Neural cell (in vitro differentiated cells): ENCODE measurements around the gene C10orf62. TPM values are rescaled to one million over a fixed set of nuclear protein-coding genes. Genes with fewer than 3 reads are reported as not detected.

Experiments used
- H2AFZ ChIP-seq: fragments of 200-600, 300-800 bp; sonication (generic), shearing (Covaris generic); 2 replicates; pipeline ENCODE4 v1.6.0; 2014; ENCODE audit warnings: low read depth, mild to moderate bottlenecking, antibody characterized with exemption, low read length, moderate library complexity
- H3F3A ChIP-seq: fragments of 200-600 bp; shearing (Covaris generic); 2 replicates; pipeline ENCODE4 v1.6.1; 2016; ENCODE audit warnings: mild to moderate bottlenecking, moderate library complexity, mixed read lengths, antibody characterized with exemption, low read length; ENCODE audit not compliant: insufficient read depth, poor library complexity, severe bottlenecking
- H3K27ac ChIP-seq: fragments of 200-600, 300-800 bp; sonication (generic), shearing (Covaris generic); 2 replicates; pipeline ENCODE4 v1.5.1; 2014; ENCODE audit warnings: mild to moderate bottlenecking, low read length, moderate library complexity
- H3K27me3 ChIP-seq: fragments of 300-800, 200-600 bp; sonication (generic), shearing (Covaris generic); 2 replicates; pipeline ENCODE4 v1.6.0; 2014; ENCODE audit warnings: mild to moderate bottlenecking, low read depth, low read length, moderate library complexity; ENCODE audit not compliant: insufficient read depth
- H3K36me3 ChIP-seq: fragments of 300-800, 200-600 bp; sonication (generic), shearing (Covaris generic); 2 replicates; pipeline ENCODE4 v1.5.1; 2014; ENCODE audit warnings: mild to moderate bottlenecking, antibody characterized with exemption, low read length, moderate library complexity; ENCODE audit not compliant: insufficient read depth
- H3K4me2 ChIP-seq: fragments of 300-800, 200-600 bp; sonication (generic), shearing (Covaris generic); 2 replicates; pipeline ENCODE4 v1.6.0; 2014; ENCODE audit warnings: mild to moderate bottlenecking, low read length
- H3K4me3 ChIP-seq: fragments of 300-800, 200-600 bp; sonication (generic), shearing (Covaris generic); 2 replicates; pipeline ENCODE4 v1.5.1; 2014; ENCODE audit warnings: mild to moderate bottlenecking, low read length, moderate library complexity
- H3K79me2 ChIP-seq: fragments of 200-600 bp; shearing (Covaris generic); replicated peaks from 2 replicates; pipeline ENCODE4 v1.6.0; 2014; ENCODE audit warnings: mild to moderate bottlenecking, low read length, moderate library complexity; ENCODE audit not compliant: insufficient read depth
- H3K9ac ChIP-seq: fragments of 300-800, 200-600 bp; sonication (generic), shearing (Covaris generic); 2 replicates; pipeline ENCODE4 v1.6.1; 2016; ENCODE audit warnings: mild to moderate bottlenecking, low read length, mixed read lengths
- H3K9me2 ChIP-seq: fragments of 200-600 bp; shearing (Covaris generic); 2 replicates; pipeline ENCODE4 v1.6.1; 2016; ENCODE audit warnings: mild to moderate bottlenecking, low read length, mixed read lengths; ENCODE audit not compliant: insufficient read depth
- H3K9me3 ChIP-seq: fragments of 200-600, 300-800 bp; sonication (generic), shearing (Covaris generic); 2 replicates; pipeline ENCODE4 v1.6.1; 2016; ENCODE audit warnings: mild to moderate bottlenecking, mixed run types, low read length, moderate library complexity, mixed read lengths
- H4K20me1 ChIP-seq: fragments of 200-600 bp; shearing (Covaris generic); 2 replicates; pipeline ENCODE4 v1.6.1; 2016; ENCODE audit warnings: mild to moderate bottlenecking, mixed run types; ENCODE audit not compliant: insufficient read depth
- EP300 ChIP-seq: fragments of 450-650 bp; conservative IDR thresholded peaks from 2 replicates; pipeline ENCODE4 v1.6.1; 2014; ENCODE audit warnings: antibody characterized with exemption, mild to moderate bottlenecking, moderate library complexity; ENCODE audit not compliant: poor library complexity, severe bottlenecking
- EZH2 ChIP-seq: fragments of 200-600, 300-800 bp; shearing (Covaris generic), sonication (generic); IDR thresholded peaks from 2 replicates; pipeline ENCODE4 v1.6.1; 2014; ENCODE audit warnings: antibody characterized with exemption, low read length, borderline replicate concordance, mild to moderate bottlenecking; ENCODE audit not compliant: insufficient read depth, poor library complexity, severe bottlenecking
- MXI1 ChIP-seq: fragments of 450-650 bp; conservative IDR thresholded peaks from 2 replicates; pipeline ENCODE4 v1.6.1; 2014; ENCODE audit warnings: antibody characterized with exemption, mild to moderate bottlenecking; ENCODE audit not compliant: poor library complexity, severe bottlenecking
- POLR2AphosphoS5 ChIP-seq: IDR thresholded peaks from 2 replicates; pipeline ENCODE4 v1.6.1; 2012
- RAD21 ChIP-seq: fragments of 450-650 bp; conservative IDR thresholded peaks from 2 replicates; pipeline ENCODE4 v1.6.1; 2014; ENCODE audit warnings: antibody characterized with exemption, mild to moderate bottlenecking, moderate library complexity
- SMC3 ChIP-seq: fragments of 450-650 bp; conservative IDR thresholded peaks from 2 replicates; pipeline ENCODE4 v1.6.1; 2014; ENCODE audit warnings: antibody characterized with exemption, mild to moderate bottlenecking, moderate library complexity; ENCODE audit not compliant: poor library complexity
- TAF1 ChIP-seq: IDR thresholded peaks from 2 replicates; pipeline ENCODE4 v1.6.1; 2012; ENCODE audit warnings: low read depth
- polyA plus RNA-seq: library from polyadenylated mRNA; depleted of rRNA; stranded (reverse); fragments of >200 nt; gene quantifications from 2 replicates; pipeline ENCODE4 v1.2.3, GENCODE V29; 2014
- TF ChIP-seq, protein P1 (sequence below): IDR thresholded peaks from 2 replicates; pipeline ENCODE4 v1.6.1; 2012; ENCODE audit warnings: borderline replicate concordance
- TF ChIP-seq, protein P2 (sequence below): fragments of 450-650 bp; IDR thresholded peaks from 2 replicates; pipeline ENCODE4 v1.5.1; 2014; ENCODE audit warnings: antibody characterized with exemption, mild to moderate bottlenecking, moderate library complexity; ENCODE audit not compliant: poor library complexity, severe bottlenecking

Gene C10orf62
- polyA plus RNA-seq, 1 donor from 2014 or later, result not detected

DNA sequence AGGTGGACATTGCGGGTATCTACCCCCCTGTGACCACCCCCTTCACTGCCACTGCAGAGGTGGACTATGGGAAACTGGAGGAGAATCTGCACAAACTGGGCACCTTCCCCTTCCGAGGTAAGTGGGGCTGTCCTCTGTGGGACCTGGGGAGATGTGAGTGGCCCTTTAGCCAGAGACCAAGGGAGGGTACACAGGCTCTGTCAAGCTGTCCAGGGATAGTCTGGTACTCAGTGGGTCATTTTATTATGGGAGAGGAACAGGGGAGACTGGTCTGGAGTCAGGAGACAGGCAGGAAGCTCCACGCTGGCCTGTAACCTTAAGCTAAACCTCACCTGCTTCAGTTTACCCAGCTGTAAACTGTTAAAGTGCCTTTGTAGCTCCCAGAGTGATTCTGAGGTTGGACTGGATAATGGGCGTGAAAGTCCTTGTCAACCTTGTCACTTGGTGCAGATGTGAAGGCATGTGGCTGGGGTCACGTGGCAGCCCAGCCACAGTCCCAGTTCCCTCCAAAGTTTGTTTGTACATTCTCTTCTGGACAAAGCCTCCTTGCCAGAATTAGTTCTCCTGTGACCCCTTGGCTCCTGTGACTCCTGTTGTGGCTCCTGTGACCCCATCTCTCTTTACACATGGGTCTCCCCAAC lies 4.6 kb upstream of the C10orf62 start:
- no peaks in the 10 kb centered on the region for H3K36me3 ChIP-seq
- H3F3A ChIP-seq, result no peaks in the 10 kb centered on the region
- no peaks in the 10 kb centered on the region for H3K9me3 ChIP-seq
- no peaks in the 10 kb centered on the region for H3K9me2 ChIP-seq
- H4K20me1 ChIP-seq, result no peaks in the 10 kb centered on the region
- no peaks in the 10 kb centered on the region for H3K27me3 ChIP-seq
- H3K4me2 ChIP-seq, result no peak overlapping the region
- H3K4me3 ChIP-seq, result no peak overlapping the region
- H3K9ac ChIP-seq, result no peak overlapping the region
- H3K79me2 ChIP-seq, result no peaks in the 10 kb centered on the region
- no peak overlapping the region for H3K27ac ChIP-seq
- TF ChIP-seq, protein P1, sequence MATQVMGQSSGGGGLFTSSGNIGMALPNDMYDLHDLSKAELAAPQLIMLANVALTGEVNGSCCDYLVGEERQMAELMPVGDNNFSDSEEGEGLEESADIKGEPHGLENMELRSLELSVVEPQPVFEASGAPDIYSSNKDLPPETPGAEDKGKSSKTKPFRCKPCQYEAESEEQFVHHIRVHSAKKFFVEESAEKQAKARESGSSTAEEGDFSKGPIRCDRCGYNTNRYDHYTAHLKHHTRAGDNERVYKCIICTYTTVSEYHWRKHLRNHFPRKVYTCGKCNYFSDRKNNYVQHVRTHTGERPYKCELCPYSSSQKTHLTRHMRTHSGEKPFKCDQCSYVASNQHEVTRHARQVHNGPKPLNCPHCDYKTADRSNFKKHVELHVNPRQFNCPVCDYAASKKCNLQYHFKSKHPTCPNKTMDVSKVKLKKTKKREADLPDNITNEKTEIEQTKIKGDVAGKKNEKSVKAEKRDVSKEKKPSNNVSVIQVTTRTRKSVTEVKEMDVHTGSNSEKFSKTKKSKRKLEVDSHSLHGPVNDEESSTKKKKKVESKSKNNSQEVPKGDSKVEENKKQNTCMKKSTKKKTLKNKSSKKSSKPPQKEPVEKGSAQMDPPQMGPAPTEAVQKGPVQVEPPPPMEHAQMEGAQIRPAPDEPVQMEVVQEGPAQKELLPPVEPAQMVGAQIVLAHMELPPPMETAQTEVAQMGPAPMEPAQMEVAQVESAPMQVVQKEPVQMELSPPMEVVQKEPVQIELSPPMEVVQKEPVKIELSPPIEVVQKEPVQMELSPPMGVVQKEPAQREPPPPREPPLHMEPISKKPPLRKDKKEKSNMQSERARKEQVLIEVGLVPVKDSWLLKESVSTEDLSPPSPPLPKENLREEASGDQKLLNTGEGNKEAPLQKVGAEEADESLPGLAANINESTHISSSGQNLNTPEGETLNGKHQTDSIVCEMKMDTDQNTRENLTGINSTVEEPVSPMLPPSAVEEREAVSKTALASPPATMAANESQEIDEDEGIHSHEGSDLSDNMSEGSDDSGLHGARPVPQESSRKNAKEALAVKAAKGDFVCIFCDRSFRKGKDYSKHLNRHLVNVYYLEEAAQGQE, result no peak
- no peak for TF ChIP-seq MXI1
- TF ChIP-seq EZH2, result no peak
- no peak for TF ChIP-seq RAD21
- no peak for TF ChIP-seq POLR2AphosphoS5
- no peak for TF ChIP-seq EP300
- no peak for TF ChIP-seq SMC3
- TF ChIP-seq, protein P2, sequence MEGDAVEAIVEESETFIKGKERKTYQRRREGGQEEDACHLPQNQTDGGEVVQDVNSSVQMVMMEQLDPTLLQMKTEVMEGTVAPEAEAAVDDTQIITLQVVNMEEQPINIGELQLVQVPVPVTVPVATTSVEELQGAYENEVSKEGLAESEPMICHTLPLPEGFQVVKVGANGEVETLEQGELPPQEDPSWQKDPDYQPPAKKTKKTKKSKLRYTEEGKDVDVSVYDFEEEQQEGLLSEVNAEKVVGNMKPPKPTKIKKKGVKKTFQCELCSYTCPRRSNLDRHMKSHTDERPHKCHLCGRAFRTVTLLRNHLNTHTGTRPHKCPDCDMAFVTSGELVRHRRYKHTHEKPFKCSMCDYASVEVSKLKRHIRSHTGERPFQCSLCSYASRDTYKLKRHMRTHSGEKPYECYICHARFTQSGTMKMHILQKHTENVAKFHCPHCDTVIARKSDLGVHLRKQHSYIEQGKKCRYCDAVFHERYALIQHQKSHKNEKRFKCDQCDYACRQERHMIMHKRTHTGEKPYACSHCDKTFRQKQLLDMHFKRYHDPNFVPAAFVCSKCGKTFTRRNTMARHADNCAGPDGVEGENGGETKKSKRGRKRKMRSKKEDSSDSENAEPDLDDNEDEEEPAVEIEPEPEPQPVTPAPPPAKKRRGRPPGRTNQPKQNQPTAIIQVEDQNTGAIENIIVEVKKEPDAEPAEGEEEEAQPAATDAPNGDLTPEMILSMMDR, result no peak
- TF ChIP-seq TAF1, result no peak
- H2AFZ ChIP-seq, result no peak overlapping the region

DNA sequence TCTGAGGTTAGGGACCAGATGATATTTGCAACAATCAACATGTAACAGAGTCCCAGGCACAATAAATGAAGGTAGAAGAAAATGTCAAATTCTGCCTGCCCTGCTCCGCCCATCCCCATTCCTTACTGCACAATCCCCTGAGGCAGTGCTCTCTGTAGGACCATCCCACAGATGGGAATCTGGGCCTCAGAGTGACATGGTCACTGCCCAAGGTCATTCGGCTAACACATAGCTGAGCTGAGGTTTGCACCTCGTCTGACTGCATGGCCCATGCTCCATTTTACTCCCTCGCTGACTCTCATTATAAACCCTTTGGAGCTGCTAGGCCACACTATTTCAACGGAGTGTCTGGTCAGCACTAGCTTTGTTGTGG lies 4.1 kb upstream of the C10orf62 start:
- no peaks in the 10 kb centered on the region for H3K27me3 ChIP-seq
- H3K9me3 ChIP-seq, result no peaks in the 10 kb centered on the region
- H3K36me3 ChIP-seq, result no peaks in the 10 kb centered on the region
- H3K27ac ChIP-seq, result no peak overlapping the region
- H3K9me2 ChIP-seq, result no peaks in the 10 kb centered on the region
- no peak overlapping the region for H3K4me3 ChIP-seq
- H3K9ac ChIP-seq, result no peak overlapping the region
- TF ChIP-seq, protein P1, result no peak
- TF ChIP-seq RAD21 (no peak), TAF1 (no peak), EP300 (no peak), POLR2AphosphoS5 (no peak), EZH2 (no peak), SMC3 (no peak), MXI1 (no peak)
- TF ChIP-seq, protein P2, result no peak
- no peaks in the 10 kb centered on the region for H3F3A ChIP-seq
- no peak overlapping the region for H2AFZ ChIP-seq
- H4K20me1 ChIP-seq, result no peaks in the 10 kb centered on the region
- no peak overlapping the region for H3K4me2 ChIP-seq
- no peaks in the 10 kb centered on the region for H3K79me2 ChIP-seq
